A549 (cell line): ENCODE data around the gene ANKFN1. TPM values are rescaled to one million over a fixed set of nuclear protein-coding genes. Genes with fewer than 3 reads are reported as not detected.

Experiments
- ATAC-seq, 2 experiments: fragments of 200-7000 bp in 1 of 2; fragments of >200 bp in 1 of 2; cut with Nextera tagmentation in 1 of 2; cut with Tn5 transposase in 1 of 2; 3 replicates each; pipeline versions ENCODE4 v1.8.0 to v1.9.1; 2018 to 2020; ENCODE audit warnings: mild to moderate bottlenecking in 1 of 2, moderate library complexity in 1 of 2
- CTCF ChIA-PET: fragments of 300-600 bp; sonication (Branson Sonifier 250); formaldehyde crosslinking; extraction: SDS; loops from one replicate; lab custom pipeline; 2021; ENCODE audit warnings: antibody characterized with exemption, inconsistent platforms; lab: Yijun Ruan, JAX
- POLR2A ChIA-PET: fragments of 350-600 bp; formaldehyde crosslinking; extraction: SDS; loops from one replicate; lab custom pipeline; 2021; ENCODE audit warnings: antibody characterized with exemption, inconsistent platforms; lab: Yijun Ruan, JAX
- DNase-seq, 2 experiments: peaks; one replicate each; pipeline versions ENCODE4 v3.0.0 to v3.0.0-alpha.2; 2011 to 2016; ENCODE audit warnings: low read depth in 1 of 2, low spot score in 1 of 2
- FAIRE-seq: peaks from 2 replicates; lab custom pipeline; 2011; peaks lifted over from hg19 to GRCh38; lab: Jason Lieb, UNC
- H3K27ac ChIP-seq, 2 experiments: fragments of >200 bp; sonication (Bioruptor Twin); formaldehyde crosslinking; 3 replicates each; pipeline ENCODE4 v1.5.1; 2016 to 2017
- H3K4me1 ChIP-seq: fragments of >200 bp; sonication (Bioruptor Twin); formaldehyde crosslinking; 3 replicates; pipeline ENCODE4 v1.6.1; 2016
- H3K4me2 ChIP-seq: fragments of >200 bp; sonication (Bioruptor Twin); formaldehyde crosslinking; 3 replicates; pipeline ENCODE4 v1.6.1; 2016
- H3K4me3 ChIP-seq: fragments of >200 bp; sonication (Bioruptor Twin); formaldehyde crosslinking; 3 replicates; pipeline ENCODE4 v1.5.1; 2016
- H3K9me3 ChIP-seq: fragments of >200 bp; sonication (Bioruptor Twin); formaldehyde crosslinking; 3 replicates; pipeline ENCODE4 v1.6.1; 2016
- CBX8 ChIP-seq: fragments of 200-600 bp; sonication (generic); IDR thresholded peaks from 2 replicates; pipeline ENCODE4 v1.6.1; 2016
- CEBPB ChIP-seq, 2 experiments: fragments of >200 bp in 1 of 2; sonication (Bioruptor Twin) in 1 of 2; formaldehyde crosslinking in 1 of 2; IDR thresholded peaks; 2 replicates each; pipeline ENCODE4 v1.6.1; 2012 to 2016
- CHD4 ChIP-seq: fragments of 200-600 bp; sonication (generic); IDR thresholded peaks from 2 replicates; pipeline ENCODE4 v1.6.1; 2016; ENCODE audit warnings: antibody characterized with exemption, mild to moderate bottlenecking, borderline replicate concordance
- EHF ChIP-seq: fragments of 250-450 bp; sonication (Bioruptor Pico); IDR thresholded peaks from 2 replicates; pipeline ENCODE4 v1.5.0; 2020; ENCODE audit warnings: mild to moderate bottlenecking
- ESRRA ChIP-seq: fragments of 150-350 bp; IDR thresholded peaks from 2 replicates; pipeline ENCODE4 v1.6.1; 2014; ENCODE audit warnings: mild to moderate bottlenecking, low read length, borderline replicate concordance
- FOSB ChIP-seq: fragments of 250-450 bp; sonication (Bioruptor Pico); IDR thresholded peaks from 2 replicates; pipeline ENCODE4 v1.5.0; 2020; ENCODE audit warnings: mild to moderate bottlenecking, moderate library complexity
- FOXS1 ChIP-seq: fragments of 250-450 bp; sonication (Bioruptor Pico); IDR thresholded peaks from 2 replicates; pipeline ENCODE4 v1.5.0; 2020; ENCODE audit warnings: mild to moderate bottlenecking, moderate library complexity
- GATA3 ChIP-seq: IDR thresholded peaks from 2 replicates; pipeline ENCODE4 v1.6.1; 2012; ENCODE audit warnings: borderline replicate concordance
- HOXA7 ChIP-seq: fragments of 250-450 bp; sonication (Bioruptor Pico); IDR thresholded peaks from 2 replicates; pipeline ENCODE4 v1.5.0; 2020; ENCODE audit warnings: mild to moderate bottlenecking, moderate library complexity
- HOXB13 ChIP-seq: fragments of 250-450 bp; sonication (Bioruptor Pico); IDR thresholded peaks from 2 replicates; pipeline ENCODE4 v1.5.0; 2020; ENCODE audit warnings: low read depth, mild to moderate bottlenecking, moderate library complexity
- HOXB5 ChIP-seq: fragments of 250-450 bp; sonication (Bioruptor Pico); IDR thresholded peaks from 2 replicates; pipeline ENCODE4 v1.5.0; 2020; ENCODE audit warnings: mild to moderate bottlenecking, moderate library complexity
- KDM1A ChIP-seq: fragments of 200-600 bp; sonication (generic); IDR thresholded peaks from 2 replicates; pipeline ENCODE4 v1.6.1; 2016; ENCODE audit warnings: low read depth, mild to moderate bottlenecking
- KDM5A ChIP-seq: fragments of 200-600 bp; sonication (generic); IDR thresholded peaks from 2 replicates; pipeline ENCODE4 v1.6.1; 2016; ENCODE audit warnings: antibody characterized with exemption, mild to moderate bottlenecking
- MAFK ChIP-seq: fragments of 450-650 bp; IDR thresholded peaks from 2 replicates; pipeline ENCODE4 v1.6.1; 2014; ENCODE audit not compliant: partially characterized antibody
- MYC ChIP-seq: IDR thresholded peaks from 2 replicates; pipeline ENCODE4 v1.6.1; 2012; ENCODE audit warnings: mild to moderate bottlenecking, inconsistent platforms, low read length, improper control_type of control experiment, borderline replicate concordance
- RCOR1 ChIP-seq: fragments of 150-350 bp; IDR thresholded peaks from 2 replicates; pipeline ENCODE4 v1.6.1; 2014; ENCODE audit warnings: antibody characterized with exemption, low read length, low read depth
- RNF2 ChIP-seq: fragments of 200-600 bp; sonication (generic); IDR thresholded peaks from 2 replicates; pipeline ENCODE4 v1.6.1; 2016; ENCODE audit warnings: low read depth, mild to moderate bottlenecking, antibody characterized with exemption, moderate library complexity, borderline replicate concordance
- SREBF2 ChIP-seq: fragments of 450-650 bp; IDR thresholded peaks from 2 replicates; pipeline ENCODE4 v1.6.1; 2014; ENCODE audit warnings: mild to moderate bottlenecking, moderate library complexity
- ZNF302 ChIP-seq: fragments of 250-450 bp; sonication (Bioruptor Pico); IDR thresholded peaks from 2 replicates; pipeline ENCODE4 v1.9.0; 2021; ENCODE audit warnings: inconsistent platforms, mild to moderate bottlenecking, moderate library complexity
- ZSCAN20 ChIP-seq: fragments of 250-450 bp; sonication (Bioruptor Pico); IDR thresholded peaks from 2 replicates; pipeline ENCODE4 v1.8.0; 2022; ENCODE audit warnings: mild to moderate bottlenecking, moderate library complexity
- WGBS: methylation state at CpG from one replicate; pipeline ENCODE4 v1.1.6; 2017; ENCODE audit errors: missing lambda C conversion rate; 5-methylcytosine and 5-hydroxymethylcytosine counted together
- polyA plus RNA-seq, 4 experiments: library from polyadenylated mRNA; depleted of rRNA in 3 of 4; stranded (reverse); fragments of >200 nt; fragmentation: RNase III in 1 of 4; extraction: RNeasy Plus Mini Kit Qiagen cat#74134 plus additional on column Dnase treatment in 1 of 4; gene quantifications; 2 replicates in 3 of 4; 3 replicates in 1 of 4; pipeline ENCODE4 v1.2.3, GENCODE V29; 2011 to 2017
- TF ChIP-seq, protein P1 (sequence below): fragments of 450-650 bp; IDR thresholded peaks from 2 replicates; pipeline ENCODE4 v1.6.1; 2014; ENCODE audit warnings: antibody characterized with exemption
- TF ChIP-seq, protein P2 (sequence below): fragments of >200 bp; sonication (Bioruptor Twin); formaldehyde crosslinking; IDR thresholded peaks from 2 replicates; pipeline ENCODE4 v1.6.1; 2016
- TF ChIP-seq, protein P3 (sequence below): IDR thresholded peaks from 2 replicates; pipeline ENCODE4 v1.6.1; 2012
- TF ChIP-seq, protein P4 (sequence below): IDR thresholded peaks from 2 replicates; pipeline ENCODE4 v1.6.1; 2012
- TF ChIP-seq, protein P5 (sequence below): IDR thresholded peaks from 2 replicates; pipeline ENCODE4 v1.6.1; 2012; ENCODE audit warnings: low read depth, borderline replicate concordance
- TF ChIP-seq, protein P6 (sequence below): fragments of 150-350 bp; IDR thresholded peaks from 2 replicates; pipeline ENCODE4 v1.6.1; 2014; ENCODE audit warnings: low read depth, mild to moderate bottlenecking, low read length
- TF ChIP-seq, protein P7 (sequence below): fragments of >200 bp; sonication (Bioruptor Twin); formaldehyde crosslinking; IDR thresholded peaks from 3 replicates; pipeline ENCODE4 v1.5.1; 2016

ANKFN1 gene
- polyA plus RNA-seq, 2 of the 4 experiments (the other 2 are of a cell fraction): 0.37 TPM; not detected in 1

DNA sequence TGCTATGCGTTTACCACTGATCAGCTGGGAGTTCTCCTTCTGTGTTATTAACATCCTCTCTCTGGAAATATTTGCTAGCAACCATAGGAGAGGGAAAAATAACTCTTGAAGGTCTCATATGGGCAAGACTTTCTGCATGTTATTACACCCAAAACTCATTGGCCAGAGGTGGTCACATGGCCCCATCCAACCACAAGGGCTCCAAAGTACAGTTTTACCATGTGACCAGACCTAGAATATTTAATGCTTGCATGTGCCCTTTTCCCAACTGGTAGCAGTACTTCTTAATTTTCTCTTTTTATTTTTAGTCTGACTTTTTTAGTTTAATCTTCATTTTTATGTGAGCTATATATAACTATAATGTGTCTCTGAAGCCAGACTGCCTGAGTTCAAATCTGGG is 299.2 kb downstream of the ANKFN1 start:
- H3K27ac ChIP-seq: no peak overlapping the region
- POLR2A ChIA-PET: no interaction called here
- DNase-seq: no peak
- H3K4me1 ChIP-seq: no peaks in the 10 kb centered on the region
- no peak overlapping the region for H3K4me3 ChIP-seq
- CTCF ChIA-PET: no interaction called here
- no peak overlapping the region for H3K4me2 ChIP-seq
- no peak for ATAC-seq
- no peaks in the 10 kb centered on the region for H3K9me3 ChIP-seq
- 12% methylated on average over 1 of the region's 1 CpG for WGBS
- TF ChIP-seq KDM1A (no peak), KDM5A (no peak)
- TF ChIP-seq, protein P1, sequence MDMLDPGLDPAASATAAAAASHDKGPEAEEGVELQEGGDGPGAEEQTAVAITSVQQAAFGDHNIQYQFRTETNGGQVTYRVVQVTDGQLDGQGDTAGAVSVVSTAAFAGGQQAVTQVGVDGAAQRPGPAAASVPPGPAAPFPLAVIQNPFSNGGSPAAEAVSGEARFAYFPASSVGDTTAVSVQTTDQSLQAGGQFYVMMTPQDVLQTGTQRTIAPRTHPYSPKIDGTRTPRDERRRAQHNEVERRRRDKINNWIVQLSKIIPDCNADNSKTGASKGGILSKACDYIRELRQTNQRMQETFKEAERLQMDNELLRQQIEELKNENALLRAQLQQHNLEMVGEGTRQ: peak; percentile 73
- TF ChIP-seq, protein P2, sequence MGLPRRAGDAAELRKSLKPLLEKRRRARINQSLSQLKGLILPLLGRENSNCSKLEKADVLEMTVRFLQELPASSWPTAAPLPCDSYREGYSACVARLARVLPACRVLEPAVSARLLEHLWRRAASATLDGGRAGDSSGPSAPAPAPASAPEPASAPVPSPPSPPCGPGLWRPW: no peak
- no peak for FAIRE-seq

DNA sequence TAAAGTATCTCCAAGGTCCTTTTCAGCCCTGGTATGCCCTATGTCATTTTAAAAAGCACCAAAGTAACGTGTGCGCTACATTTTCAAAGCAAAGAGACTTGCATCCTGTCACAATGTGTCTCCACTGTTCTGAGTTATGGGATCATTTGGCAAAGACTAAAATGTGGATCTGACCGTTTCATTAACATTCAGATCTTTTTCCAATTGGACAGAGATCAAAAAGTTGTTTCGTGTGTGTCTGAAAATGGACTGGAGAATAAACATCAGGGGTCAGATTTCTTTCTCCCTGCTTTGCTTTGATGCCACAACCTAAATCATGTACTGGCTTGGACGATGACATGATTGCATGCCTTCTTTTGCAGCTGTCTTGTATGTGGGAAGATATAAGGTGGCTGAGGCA is 304.2 kb downstream of the ANKFN1 start:
- no peaks in the 10 kb centered on the region for H3K4me1 ChIP-seq

DNA sequence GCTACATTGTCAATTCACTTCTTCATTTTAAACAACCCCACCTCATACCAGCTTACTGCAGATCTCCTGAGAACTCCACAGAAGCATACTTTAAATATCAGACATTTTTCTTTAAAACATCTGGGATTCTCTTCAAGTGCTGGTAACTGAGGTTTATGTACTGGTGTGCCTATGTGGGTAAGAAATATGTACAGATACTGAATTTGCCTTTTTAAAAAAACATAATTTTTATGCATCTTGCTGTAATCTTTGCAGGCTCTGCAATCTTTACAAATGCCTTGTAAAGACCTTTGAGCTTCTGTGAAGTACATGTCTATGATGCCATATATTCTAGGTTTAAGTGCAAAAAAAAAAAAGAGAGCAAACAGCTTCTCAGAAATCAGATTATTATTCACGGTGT is 312.6 kb downstream of the ANKFN1 start:
- CTCF ChIA-PET: interaction anchor here (0.6 to 1.7 kb wide), 6 partner anchors 11 to 339 kb away, joined by 3 to 4 read pairs (median 3); no protein-coding TSS in a partner anchor
- H3K27ac ChIP-seq: no peak overlapping the region
- DNase-seq (no peak), ATAC-seq (no peak), FAIRE-seq (no peak)
- H3K4me3 ChIP-seq: no peak overlapping the region
- 45% methylated on average over 1 of the region's 1 CpG for WGBS
- H3K4me1 ChIP-seq: no peaks in the 10 kb centered on the region
- no peak overlapping the region for H3K4me2 ChIP-seq
- POLR2A ChIA-PET: no interaction called here
- no peak for TF ChIP-seq RNF2
- TF ChIP-seq FOXS1 (CRISPR knock-in tag): no peak
- TF ChIP-seq CEBPB (IDR thresholded peaks at IDR 0.05): no peak
- TF ChIP-seq, protein P3, sequence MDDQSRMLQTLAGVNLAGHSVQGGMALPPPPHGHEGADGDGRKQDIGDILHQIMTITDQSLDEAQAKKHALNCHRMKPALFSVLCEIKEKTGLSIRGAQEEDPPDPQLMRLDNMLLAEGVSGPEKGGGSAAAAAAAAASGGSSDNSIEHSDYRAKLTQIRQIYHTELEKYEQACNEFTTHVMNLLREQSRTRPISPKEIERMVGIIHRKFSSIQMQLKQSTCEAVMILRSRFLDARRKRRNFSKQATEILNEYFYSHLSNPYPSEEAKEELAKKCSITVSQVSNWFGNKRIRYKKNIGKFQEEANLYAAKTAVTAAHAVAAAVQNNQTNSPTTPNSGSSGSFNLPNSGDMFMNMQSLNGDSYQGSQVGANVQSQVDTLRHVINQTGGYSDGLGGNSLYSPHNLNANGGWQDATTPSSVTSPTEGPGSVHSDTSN: no peak
- TF ChIP-seq MYC: no peak
- TF ChIP-seq, protein P4, sequence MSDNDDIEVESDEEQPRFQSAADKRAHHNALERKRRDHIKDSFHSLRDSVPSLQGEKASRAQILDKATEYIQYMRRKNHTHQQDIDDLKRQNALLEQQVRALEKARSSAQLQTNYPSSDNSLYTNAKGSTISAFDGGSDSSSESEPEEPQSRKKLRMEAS: no peak
- TF ChIP-seq, protein P5, sequence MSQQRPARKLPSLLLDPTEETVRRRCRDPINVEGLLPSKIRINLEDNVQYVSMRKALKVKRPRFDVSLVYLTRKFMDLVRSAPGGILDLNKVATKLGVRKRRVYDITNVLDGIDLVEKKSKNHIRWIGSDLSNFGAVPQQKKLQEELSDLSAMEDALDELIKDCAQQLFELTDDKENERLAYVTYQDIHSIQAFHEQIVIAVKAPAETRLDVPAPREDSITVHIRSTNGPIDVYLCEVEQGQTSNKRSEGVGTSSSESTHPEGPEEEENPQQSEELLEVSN: no peak
- TF ChIP-seq GATA3: no peak
- no peak for TF ChIP-seq CHD4
- H3K9me3 ChIP-seq: 0 out of 3 replicates have a peak, but pooled peaks cover 1% of the 10 kb centered on the region

More for the DNA sequence above, 304.2 kb downstream of the ANKFN1 start:
- ChIA-PET CTCF (no interaction called here), POLR2A (no interaction called here)
- H3K9me3 ChIP-seq: no peaks in the 10 kb centered on the region
- TF ChIP-seq HOXB5 (CRISPR knock-in tag): no peak
- TF ChIP-seq KDM1A: no peak
- no peak for TF ChIP-seq ESRRA
- TF ChIP-seq HOXB13 (CRISPR knock-in tag): no peak
- TF ChIP-seq, protein P6, sequence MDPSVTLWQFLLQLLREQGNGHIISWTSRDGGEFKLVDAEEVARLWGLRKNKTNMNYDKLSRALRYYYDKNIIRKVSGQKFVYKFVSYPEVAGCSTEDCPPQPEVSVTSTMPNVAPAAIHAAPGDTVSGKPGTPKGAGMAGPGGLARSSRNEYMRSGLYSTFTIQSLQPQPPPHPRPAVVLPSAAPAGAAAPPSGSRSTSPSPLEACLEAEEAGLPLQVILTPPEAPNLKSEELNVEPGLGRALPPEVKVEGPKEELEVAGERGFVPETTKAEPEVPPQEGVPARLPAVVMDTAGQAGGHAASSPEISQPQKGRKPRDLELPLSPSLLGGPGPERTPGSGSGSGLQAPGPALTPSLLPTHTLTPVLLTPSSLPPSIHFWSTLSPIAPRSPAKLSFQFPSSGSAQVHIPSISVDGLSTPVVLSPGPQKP: no peak
- TF ChIP-seq, protein P7, sequence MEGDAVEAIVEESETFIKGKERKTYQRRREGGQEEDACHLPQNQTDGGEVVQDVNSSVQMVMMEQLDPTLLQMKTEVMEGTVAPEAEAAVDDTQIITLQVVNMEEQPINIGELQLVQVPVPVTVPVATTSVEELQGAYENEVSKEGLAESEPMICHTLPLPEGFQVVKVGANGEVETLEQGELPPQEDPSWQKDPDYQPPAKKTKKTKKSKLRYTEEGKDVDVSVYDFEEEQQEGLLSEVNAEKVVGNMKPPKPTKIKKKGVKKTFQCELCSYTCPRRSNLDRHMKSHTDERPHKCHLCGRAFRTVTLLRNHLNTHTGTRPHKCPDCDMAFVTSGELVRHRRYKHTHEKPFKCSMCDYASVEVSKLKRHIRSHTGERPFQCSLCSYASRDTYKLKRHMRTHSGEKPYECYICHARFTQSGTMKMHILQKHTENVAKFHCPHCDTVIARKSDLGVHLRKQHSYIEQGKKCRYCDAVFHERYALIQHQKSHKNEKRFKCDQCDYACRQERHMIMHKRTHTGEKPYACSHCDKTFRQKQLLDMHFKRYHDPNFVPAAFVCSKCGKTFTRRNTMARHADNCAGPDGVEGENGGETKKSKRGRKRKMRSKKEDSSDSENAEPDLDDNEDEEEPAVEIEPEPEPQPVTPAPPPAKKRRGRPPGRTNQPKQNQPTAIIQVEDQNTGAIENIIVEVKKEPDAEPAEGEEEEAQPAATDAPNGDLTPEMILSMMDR: no peak
- TF ChIP-seq MAFK: no peak
- TF ChIP-seq SREBF2: no peak
- no peak for TF ChIP-seq ZSCAN20
- TF ChIP-seq ZNF302 (CRISPR knock-in tag): no peak
- no peak for TF ChIP-seq FOSB (CRISPR knock-in tag)
- TF ChIP-seq, protein P2: no peak
- TF ChIP-seq HOXA7: no peak
- TF ChIP-seq EHF (CRISPR knock-in tag): no peak
- no peak for TF ChIP-seq CBX8
- TF ChIP-seq RCOR1: no peak
- TF ChIP-seq, all 56 proteins: peak for 0
- DNase-seq: no peak
- 28% methylated on average over 5 of the region's 5 CpGs for WGBS
- ATAC-seq: no peak
- Histone ChIP-seq H3K27ac (no peak overlapping the region), H3K4me3 (no peak overlapping the region), H3K4me2 (no peak overlapping the region)
- no peak for FAIRE-seq
